LNCAP (cell line): ENCODE results near the gene UGT1A4.

Experiments used
- TF ChIP-seq, protein P1 (sequence below): fragments of 450-650 bp; IDR thresholded peaks from 2 replicates; pipeline ENCODE4 v1.5.1; 2017; ENCODE audit warnings: mild to moderate bottlenecking

UGT1A4 gene

GRCh38 chr2:233689501-233689900 is 29.0 kb upstream of the UGT1A4 start:
- TF ChIP-seq, protein P1, sequence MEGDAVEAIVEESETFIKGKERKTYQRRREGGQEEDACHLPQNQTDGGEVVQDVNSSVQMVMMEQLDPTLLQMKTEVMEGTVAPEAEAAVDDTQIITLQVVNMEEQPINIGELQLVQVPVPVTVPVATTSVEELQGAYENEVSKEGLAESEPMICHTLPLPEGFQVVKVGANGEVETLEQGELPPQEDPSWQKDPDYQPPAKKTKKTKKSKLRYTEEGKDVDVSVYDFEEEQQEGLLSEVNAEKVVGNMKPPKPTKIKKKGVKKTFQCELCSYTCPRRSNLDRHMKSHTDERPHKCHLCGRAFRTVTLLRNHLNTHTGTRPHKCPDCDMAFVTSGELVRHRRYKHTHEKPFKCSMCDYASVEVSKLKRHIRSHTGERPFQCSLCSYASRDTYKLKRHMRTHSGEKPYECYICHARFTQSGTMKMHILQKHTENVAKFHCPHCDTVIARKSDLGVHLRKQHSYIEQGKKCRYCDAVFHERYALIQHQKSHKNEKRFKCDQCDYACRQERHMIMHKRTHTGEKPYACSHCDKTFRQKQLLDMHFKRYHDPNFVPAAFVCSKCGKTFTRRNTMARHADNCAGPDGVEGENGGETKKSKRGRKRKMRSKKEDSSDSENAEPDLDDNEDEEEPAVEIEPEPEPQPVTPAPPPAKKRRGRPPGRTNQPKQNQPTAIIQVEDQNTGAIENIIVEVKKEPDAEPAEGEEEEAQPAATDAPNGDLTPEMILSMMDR: no peak

GRCh38 chr2:233690444-233690843 is 28.1 kb upstream of the UGT1A4 start:
- TF ChIP-seq, protein P1: no peak

GRCh38 chr2:233691443-233692433 is 26.8 kb upstream of the UGT1A4 start:
- TF ChIP-seq, protein P1: no peak

DNA sequence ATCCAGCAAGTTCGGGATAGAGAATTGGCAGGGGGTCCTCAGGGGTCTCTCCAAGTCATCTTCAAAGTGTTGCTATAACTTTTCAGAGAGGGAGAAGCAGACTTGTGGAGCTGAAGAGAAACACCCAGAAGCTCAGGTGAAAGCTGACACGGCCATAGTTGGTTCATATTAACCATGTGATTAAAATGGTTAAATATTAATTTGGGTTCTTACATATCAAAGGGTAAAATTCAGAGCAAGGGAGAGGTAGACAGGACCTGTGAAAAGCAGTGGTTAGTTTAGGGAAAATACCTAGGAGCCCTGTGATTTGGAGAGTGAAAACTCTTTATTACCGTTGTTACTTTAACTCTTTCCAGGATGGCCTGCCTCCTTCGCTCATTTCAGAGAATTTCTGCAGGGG is 25.9 kb upstream of the UGT1A4 start, which contains the start of gene UGT1A6:
UGT1A6 (plus strand) TSS at position 243 of the 400 bp plus-strand sequence; CDS start at position 358, 115 bp downstream.
- TF ChIP-seq, protein P1: no peak

- TF ChIP-seq, protein P1: no peak
These were observed 24.6 kb upstream of the UGT1A4 start for GRCh38 chr2:233693963-233694362.

GRCh38 chr2:233698740-233699139 is 19.8 kb upstream of the UGT1A4 start:
- TF ChIP-seq, protein P1: no peak

GRCh38 chr2:233699424-233700027 is 19.0 kb upstream of the UGT1A4 start:
- TF ChIP-seq, protein P1: no peak
